ENCODE results near the gene CYP21A2. TPM values are rescaled to one million over a fixed set of nuclear protein-coding genes. Genes with fewer than 3 reads are reported as not detected.
"Not testable (repeated sequence)": the region's sequence is repeated elsewhere in the genome, so short reads cannot be mapped to it uniquely, and the experiment has no call there.

CYP21A2 gene
- total RNA-seq, 1 donor: 0.09 TPM

DNA sequence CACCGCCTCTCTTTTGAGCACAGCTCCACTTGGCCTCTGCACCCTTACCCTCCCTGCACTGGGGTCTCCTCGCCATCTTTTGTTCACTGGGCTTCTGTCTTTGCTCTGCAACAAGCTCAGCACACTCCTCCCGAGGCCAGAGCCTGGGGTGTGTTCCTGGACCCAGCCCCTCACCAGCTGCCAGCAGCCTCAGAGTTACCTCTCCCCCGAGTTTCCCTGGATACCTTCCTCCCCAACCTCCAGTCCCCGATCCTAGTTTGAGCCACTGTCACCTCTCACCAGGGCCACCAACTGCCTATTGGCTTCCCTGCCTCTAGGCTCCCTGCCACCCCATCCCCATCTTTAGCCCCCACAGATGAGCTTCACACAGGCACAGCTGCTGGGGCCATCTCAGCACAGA, 12.3 kb downstream of the CYP21A2 start:
- DNase-seq (ENCODE audit: low read depth): no peak
- TF ChIP-seq, protein P1, sequence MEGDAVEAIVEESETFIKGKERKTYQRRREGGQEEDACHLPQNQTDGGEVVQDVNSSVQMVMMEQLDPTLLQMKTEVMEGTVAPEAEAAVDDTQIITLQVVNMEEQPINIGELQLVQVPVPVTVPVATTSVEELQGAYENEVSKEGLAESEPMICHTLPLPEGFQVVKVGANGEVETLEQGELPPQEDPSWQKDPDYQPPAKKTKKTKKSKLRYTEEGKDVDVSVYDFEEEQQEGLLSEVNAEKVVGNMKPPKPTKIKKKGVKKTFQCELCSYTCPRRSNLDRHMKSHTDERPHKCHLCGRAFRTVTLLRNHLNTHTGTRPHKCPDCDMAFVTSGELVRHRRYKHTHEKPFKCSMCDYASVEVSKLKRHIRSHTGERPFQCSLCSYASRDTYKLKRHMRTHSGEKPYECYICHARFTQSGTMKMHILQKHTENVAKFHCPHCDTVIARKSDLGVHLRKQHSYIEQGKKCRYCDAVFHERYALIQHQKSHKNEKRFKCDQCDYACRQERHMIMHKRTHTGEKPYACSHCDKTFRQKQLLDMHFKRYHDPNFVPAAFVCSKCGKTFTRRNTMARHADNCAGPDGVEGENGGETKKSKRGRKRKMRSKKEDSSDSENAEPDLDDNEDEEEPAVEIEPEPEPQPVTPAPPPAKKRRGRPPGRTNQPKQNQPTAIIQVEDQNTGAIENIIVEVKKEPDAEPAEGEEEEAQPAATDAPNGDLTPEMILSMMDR (IDR thresholded peaks at IDR 0.05; ENCODE audit: insufficient read depth, low read length): no peak
- no peak overlapping the region for H3K4me3 ChIP-seq (ENCODE audit: low read depth, low read length)

DNA sequence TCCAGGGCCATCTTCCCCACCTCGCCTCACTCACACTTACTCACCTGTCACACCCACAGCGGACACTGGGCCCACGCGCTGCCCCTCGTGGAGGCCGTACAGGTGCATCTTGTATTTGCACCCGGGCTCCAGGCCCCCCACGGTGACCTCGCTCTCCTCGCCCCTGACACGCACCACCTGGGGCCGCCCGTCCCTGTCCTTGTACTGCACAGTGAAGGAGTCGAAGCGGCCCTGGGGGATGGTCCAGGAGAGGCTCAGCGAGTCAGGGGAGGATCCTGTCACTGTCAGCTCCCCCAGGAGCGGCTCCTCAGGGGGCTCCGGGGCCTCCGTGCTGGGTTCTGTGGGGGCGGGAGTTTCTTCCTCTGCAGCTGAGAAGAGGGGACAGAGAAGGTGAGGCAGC, 14.4 kb downstream of the CYP21A2 start:
- H3K4me3 ChIP-seq (ENCODE audit: low read depth, low read length); DNase-seq (ENCODE audit: low read depth): not testable (repeated sequence)

DNA sequence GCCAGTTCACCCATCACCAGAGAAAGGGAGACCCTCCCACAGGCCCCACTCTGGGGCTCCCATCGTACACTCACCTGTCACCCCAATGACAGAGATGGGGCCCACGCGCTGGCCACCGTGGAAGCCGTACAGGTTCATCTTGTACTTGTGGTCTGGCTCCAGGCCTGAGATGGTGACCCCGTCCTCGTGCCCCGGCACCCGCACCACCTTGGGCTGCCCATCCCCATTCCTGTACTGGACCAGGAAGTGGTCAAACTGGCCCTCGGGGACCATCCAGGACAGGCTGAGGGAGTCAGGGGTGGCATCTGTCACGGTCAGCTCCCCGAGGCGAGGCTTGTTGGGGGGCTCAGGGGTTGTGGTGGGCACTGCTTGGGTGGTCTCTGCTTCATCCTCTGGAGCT, 15.1 kb downstream of the CYP21A2 start:
- DNase-seq (ENCODE audit: low read depth); H3K4me3 ChIP-seq (ENCODE audit: low read depth, low read length): not testable (repeated sequence)

DNA sequence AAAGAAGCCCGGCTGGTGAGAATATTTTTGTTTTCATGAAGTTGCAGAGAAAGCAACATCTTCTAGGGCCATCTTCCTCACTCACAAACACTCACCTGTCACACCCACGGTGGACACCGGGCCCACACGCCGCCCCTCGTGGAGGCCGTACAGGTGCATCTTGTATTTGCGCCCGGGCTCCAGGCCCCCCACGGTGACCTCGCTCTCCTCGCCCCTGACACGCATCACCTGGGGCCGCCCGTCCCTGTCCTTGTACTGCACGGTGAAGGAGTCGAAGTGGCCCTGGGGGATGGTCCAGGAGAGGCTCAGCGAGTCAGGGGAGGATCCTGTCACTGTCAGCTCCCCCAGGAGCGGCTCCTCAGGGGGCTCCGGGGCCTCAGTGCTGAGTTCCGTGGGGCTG, 17.5 kb downstream of the CYP21A2 start:
- DNase-seq (ENCODE audit: low read depth); H3K4me3 ChIP-seq (ENCODE audit: low read depth, low read length): not testable (repeated sequence)

DNA sequence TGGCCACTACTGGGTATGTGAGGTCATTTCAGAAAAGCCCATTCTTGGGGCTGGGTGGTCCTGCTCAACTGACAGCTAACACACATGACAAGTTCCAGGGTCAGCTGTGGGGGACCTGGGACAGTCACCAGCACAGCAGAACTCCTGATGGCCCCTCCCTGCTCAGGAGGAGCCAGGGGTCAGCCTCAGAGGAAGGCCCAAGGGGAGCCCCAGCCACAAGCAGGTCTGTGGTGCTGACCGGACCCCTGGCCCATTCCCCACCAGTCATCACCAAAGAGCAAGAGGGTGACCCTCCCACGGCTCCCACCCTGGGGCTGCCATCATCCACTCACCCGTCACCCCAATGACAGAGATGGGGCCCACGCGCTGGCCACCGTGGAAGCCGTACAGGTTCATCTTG, 18.0 kb downstream of the CYP21A2 start:
- TF ChIP-seq, protein P1 (IDR thresholded peaks at IDR 0.05; ENCODE audit: insufficient read depth, low read length): no peak
- no peak overlapping the region for H3K4me3 ChIP-seq (ENCODE audit: low read depth, low read length)
- no peak for DNase-seq (ENCODE audit: low read depth)

DNA sequence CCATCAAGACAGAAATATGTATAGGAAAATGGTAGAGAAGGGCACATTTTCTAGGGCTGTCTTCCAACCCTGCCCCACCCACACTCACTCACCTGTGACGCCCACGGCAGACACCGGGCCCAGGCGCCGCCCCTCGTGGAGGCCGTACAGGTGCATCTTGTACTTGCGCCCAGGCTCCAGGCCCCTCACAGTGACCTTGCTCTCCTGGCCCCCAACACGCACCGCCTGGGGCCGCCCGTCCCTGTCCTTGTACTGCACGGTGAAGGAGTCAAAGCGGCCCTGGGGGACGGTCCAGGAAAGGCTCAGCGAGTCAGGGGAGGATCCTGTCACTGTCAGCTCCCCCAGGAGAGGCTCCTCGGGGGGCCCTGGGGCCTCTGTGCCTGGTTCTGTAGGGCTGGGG, 19.8 kb downstream of the CYP21A2 start:
- no peak overlapping the region for H3K4me3 ChIP-seq (ENCODE audit: low read depth, low read length)
- TF ChIP-seq, protein P1 (IDR thresholded peaks at IDR 0.05; ENCODE audit: insufficient read depth, low read length): no peak
- no peak for DNase-seq (ENCODE audit: low read depth)

DNA sequence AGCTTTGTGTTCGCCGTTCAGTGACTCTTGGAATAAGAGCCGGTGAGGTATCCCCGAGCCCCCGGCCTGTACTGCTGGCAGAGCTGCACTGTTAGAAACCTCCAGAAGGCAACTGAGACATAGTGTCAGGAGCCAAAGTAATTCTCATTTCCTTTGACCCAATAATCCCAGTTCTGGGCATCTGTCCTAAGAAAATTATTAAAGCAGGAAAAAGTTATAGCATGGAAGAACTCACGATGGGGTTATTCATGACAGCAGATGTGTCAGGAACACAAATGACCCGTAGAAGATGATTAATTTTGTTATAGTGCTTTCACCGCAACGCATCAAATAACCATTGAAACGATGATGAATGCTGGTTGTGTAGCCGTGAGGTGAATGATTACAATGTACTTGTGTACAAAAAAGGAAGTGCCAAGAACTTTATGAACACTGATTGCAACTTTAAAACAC, 20.3 kb downstream of the CYP21A2 start:
- DNase-seq (ENCODE audit: low read depth): peak; percentile 66
- TF ChIP-seq, protein P1 (IDR thresholded peaks at IDR 0.05; ENCODE audit: insufficient read depth, low read length): no peak
- no peak overlapping the region for H3K4me3 ChIP-seq (ENCODE audit: low read depth, low read length)

DNA sequence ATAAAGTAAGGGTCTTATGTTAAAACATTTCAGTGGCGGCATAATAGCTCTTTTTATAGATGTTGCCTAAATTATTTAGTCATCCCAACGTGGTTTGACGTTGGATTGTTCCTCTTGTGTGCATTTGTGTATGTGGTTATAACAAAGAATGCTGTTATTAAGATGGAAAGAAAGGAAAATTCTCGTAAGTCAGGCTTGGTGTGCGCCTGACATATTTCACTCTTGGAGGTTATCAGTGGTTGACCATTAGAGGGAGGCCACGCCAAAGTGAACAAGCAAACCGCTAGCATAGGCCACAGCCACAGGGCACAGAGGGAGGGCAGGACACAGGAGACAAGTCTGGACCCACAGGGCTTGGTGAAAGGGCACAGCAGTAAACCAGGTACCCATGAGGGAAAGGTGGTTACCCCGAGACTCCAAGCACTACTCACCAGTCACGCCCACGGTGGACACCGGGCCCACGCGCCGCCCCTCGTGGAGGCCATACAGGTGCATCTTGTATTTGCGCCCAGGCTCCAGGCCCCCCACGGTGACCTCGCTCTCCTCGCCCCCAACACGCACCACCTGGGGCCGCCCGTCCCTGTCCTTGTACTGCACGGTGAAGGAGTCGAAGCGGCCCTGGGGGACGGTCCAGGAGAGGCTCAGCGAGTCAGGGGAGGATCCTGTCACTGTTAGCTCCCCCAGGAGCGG, 22.9 kb downstream of the CYP21A2 start:
- H3K4me3 ChIP-seq (ENCODE audit: low read depth, low read length): no peak overlapping the region
- DNase-seq (ENCODE audit: low read depth): no peak
- TF ChIP-seq, protein P1 (IDR thresholded peaks at IDR 0.05; ENCODE audit: insufficient read depth, low read length): no peak
